GM23338 (cell line): ENCODE results near the gene MYO15B. TPM values are rescaled to one million over a fixed set of nuclear protein-coding genes. Genes with fewer than 3 reads are reported as not detected.

ENCODE experiments used
- ATAC-seq: fragments of 200-7000 bp; cut with Tn5 transposase; 3 replicates; pipeline ENCODE4 v1.9.1; 2020
- DNase-seq: peaks from one replicate; pipeline ENCODE4 v3.0.0-alpha.2; 2015; ENCODE audit warnings: low spot score
- H2AFZ ChIP-seq: fragments of 200-600 bp; sonication (generic); 2 replicates; pipeline ENCODE4 v1.8.0; 2016; ENCODE audit warnings: antibody characterized with exemption, mild to moderate bottlenecking, moderate library complexity
- H3F3A ChIP-seq: fragments of 200-600 bp; sonication (generic); replicated peaks from 2 replicates; pipeline ENCODE4 v1.8.0; 2017; ENCODE audit warnings: antibody characterized with exemption, mixed run types, low read depth
- H3K27ac ChIP-seq: fragments of 200-600 bp; sonication (generic); 2 replicates; pipeline ENCODE4 v1.6.1; 2016; ENCODE audit warnings: low read depth
- H3K27me3 ChIP-seq: fragments of 200-600 bp; sonication (generic); 2 replicates; pipeline ENCODE4 v1.8.0; 2016; ENCODE audit warnings: mild to moderate bottlenecking, mixed run types, moderate library complexity; ENCODE audit not compliant: insufficient read depth
- H3K36me3 ChIP-seq: fragments of 200-600 bp; sonication (generic); 2 replicates; pipeline ENCODE4 v1.8.0; 2016; ENCODE audit warnings: mild to moderate bottlenecking; ENCODE audit not compliant: insufficient read depth
- H3K4me1 ChIP-seq: fragments of 200-600 bp; sonication (generic); 2 replicates; pipeline ENCODE4 v1.8.0; 2016; ENCODE audit warnings: mild to moderate bottlenecking, moderate library complexity; ENCODE audit not compliant: insufficient read depth
- H3K4me2 ChIP-seq: fragments of 200-600 bp; sonication (generic); 2 replicates; pipeline ENCODE4 v1.7.1; 2017; ENCODE audit warnings: mixed run types
- H3K4me3 ChIP-seq: fragments of 200-600 bp; sonication (generic); 2 replicates; pipeline ENCODE4 v1.6.1; 2016; ENCODE audit warnings: mixed run types
- H3K79me2 ChIP-seq: fragments of 200-600 bp; sonication (generic); replicated peaks from 2 replicates; pipeline ENCODE4 v1.8.0; 2017; ENCODE audit warnings: mild to moderate bottlenecking; ENCODE audit not compliant: insufficient read depth
- H3K9me2 ChIP-seq: fragments of 200-600 bp; sonication (generic); 2 replicates; pipeline ENCODE4 v1.8.0; 2017; ENCODE audit not compliant: insufficient read depth
- H4K20me1 ChIP-seq: fragments of 200-600 bp; sonication (generic); replicated peaks from 2 replicates; pipeline ENCODE4 v1.8.0; 2017; ENCODE audit warnings: mild to moderate bottlenecking; ENCODE audit not compliant: insufficient read depth
- H3K27ac Mint-ChIP-seq: 2 replicates; pipeline ENCODE4 v1.8.0; 2020; ENCODE audit warnings: inconsistent platforms, mild to moderate bottlenecking, moderate library complexity, mixed read lengths
- H3K27me3 Mint-ChIP-seq: 3 replicates; pipeline ENCODE4 v1.8.0; 2022; ENCODE audit warnings: low read depth, mild to moderate bottlenecking, moderate library complexity, mixed read lengths, inconsistent platforms; ENCODE audit not compliant: insufficient read depth, poor library complexity
- H3K36me3 Mint-ChIP-seq: 3 replicates; pipeline ENCODE4 v1.8.0; 2021; ENCODE audit warnings: low read depth, mild to moderate bottlenecking, inconsistent platforms, moderate library complexity, mixed read lengths
- H3K4me1 Mint-ChIP-seq: 3 replicates; pipeline ENCODE4 v1.8.0; 2020; ENCODE audit warnings: mild to moderate bottlenecking, inconsistent platforms, mixed read lengths
- H3K4me3 Mint-ChIP-seq: 3 replicates; pipeline ENCODE4 v1.8.0; 2021; ENCODE audit warnings: moderate library complexity, mild to moderate bottlenecking, inconsistent platforms, mixed read lengths
- H3K9me3 Mint-ChIP-seq: 3 replicates; pipeline ENCODE4 v1.8.0; 2020; ENCODE audit warnings: moderate library complexity, mild to moderate bottlenecking, inconsistent platforms, mixed read lengths
- CREB1 ChIP-seq: fragments of 250-450 bp; sonication (Bioruptor Pico); IDR thresholded peaks from 2 replicates; pipeline ENCODE4 v1.5.0; 2020; ENCODE audit warnings: low read depth, mild to moderate bottlenecking, moderate library complexity
- ETS1 ChIP-seq: IDR thresholded peaks from 2 replicates; pipeline ENCODE4 v1.6.1; 2016; ENCODE audit warnings: antibody characterized with exemption
- EZH2 ChIP-seq: fragments of 200-600 bp; sonication (generic); IDR thresholded peaks from one replicate; pipeline ENCODE4 v1.8.0; 2017; ENCODE audit warnings: antibody characterized with exemption, mild to moderate bottlenecking, low read depth; ENCODE audit not compliant: unreplicated experiment
- EZH2phosphoT487 ChIP-seq: fragments of 200-600 bp; sonication (generic); IDR thresholded peaks from one replicate; pipeline ENCODE4 v1.8.1; 2018; ENCODE audit warnings: antibody characterized with exemption; ENCODE audit not compliant: unreplicated experiment
- POLR2AphosphoS5 ChIP-seq: IDR thresholded peaks from 2 replicates; pipeline ENCODE4 v1.6.1; 2016; ENCODE audit warnings: antibody characterized with exemption, low read depth
- STAT1 ChIP-seq: IDR thresholded peaks from one replicate; pipeline ENCODE4 v1.6.1; 2016; ENCODE audit warnings: antibody characterized with exemption; ENCODE audit not compliant: unreplicated experiment
- ZNF331 ChIP-seq: fragments of 250-450 bp; sonication (Bioruptor Pico); IDR thresholded peaks from 2 replicates; pipeline ENCODE4 v1.5.0; 2020; ENCODE audit warnings: low read depth, mild to moderate bottlenecking, moderate library complexity
- polyA plus RNA-seq: library from polyadenylated mRNA; unstranded; fragments of >200 nt; fragmentation: Nextera tagmentation; extraction: Ambion mirVana; gene quantifications from 2 replicates; pipeline ENCODE4 v1.2.1, GENCODE V29; 2016
- total RNA-seq: library from RNA; depleted of rRNA; stranded (reverse); fragments of >200 nt; shearing (Covaris generic); gene quantifications from 2 replicates; pipeline ENCODE4 v1.2.3, GENCODE V29; 2014
- TF ChIP-seq, protein P1 (sequence below): fragments of 250-450 bp; sonication (Bioruptor Pico); IDR thresholded peaks from 2 replicates; pipeline ENCODE4 v1.5.0; 2020; ENCODE audit warnings: mild to moderate bottlenecking, moderate library complexity

The MYO15B gene
- total and polyA plus RNA-seq, 2 experiments from 2014 or later = 6.6 to 12.4 TPM

DNA sequence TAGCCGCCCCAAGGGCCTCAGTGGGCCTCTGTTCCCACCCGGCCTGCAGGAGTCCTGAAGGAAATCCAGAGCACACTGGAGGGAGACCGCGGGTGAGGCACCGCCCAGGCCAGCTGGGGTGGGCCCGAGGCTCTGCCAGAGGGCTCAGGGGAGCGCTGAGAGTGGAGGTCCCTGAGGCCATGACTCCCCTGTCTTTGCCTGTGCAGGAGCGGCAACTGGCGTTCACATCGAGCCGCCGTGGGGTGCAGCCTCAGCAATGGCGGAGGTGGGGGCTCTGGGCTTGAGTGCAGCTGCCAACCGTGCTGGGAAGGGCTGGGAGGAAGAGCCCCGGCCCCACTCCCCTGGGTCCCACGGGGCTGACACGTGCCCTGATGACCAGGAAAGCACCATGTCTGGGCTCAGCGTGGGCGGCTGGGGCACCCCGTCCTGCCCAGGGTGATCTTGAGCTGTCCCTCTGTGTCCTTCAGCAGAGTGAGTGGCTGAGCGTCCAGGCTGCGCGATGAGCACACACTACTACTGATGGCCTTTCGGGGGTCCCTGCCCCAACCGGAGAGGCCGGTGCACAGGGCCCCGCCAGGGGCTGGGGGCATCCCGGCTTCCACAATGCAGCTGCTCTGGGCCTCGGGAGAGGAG is 13.1 kb upstream of the MYO15B start (continued):
- TF ChIP-seq, protein P1, sequence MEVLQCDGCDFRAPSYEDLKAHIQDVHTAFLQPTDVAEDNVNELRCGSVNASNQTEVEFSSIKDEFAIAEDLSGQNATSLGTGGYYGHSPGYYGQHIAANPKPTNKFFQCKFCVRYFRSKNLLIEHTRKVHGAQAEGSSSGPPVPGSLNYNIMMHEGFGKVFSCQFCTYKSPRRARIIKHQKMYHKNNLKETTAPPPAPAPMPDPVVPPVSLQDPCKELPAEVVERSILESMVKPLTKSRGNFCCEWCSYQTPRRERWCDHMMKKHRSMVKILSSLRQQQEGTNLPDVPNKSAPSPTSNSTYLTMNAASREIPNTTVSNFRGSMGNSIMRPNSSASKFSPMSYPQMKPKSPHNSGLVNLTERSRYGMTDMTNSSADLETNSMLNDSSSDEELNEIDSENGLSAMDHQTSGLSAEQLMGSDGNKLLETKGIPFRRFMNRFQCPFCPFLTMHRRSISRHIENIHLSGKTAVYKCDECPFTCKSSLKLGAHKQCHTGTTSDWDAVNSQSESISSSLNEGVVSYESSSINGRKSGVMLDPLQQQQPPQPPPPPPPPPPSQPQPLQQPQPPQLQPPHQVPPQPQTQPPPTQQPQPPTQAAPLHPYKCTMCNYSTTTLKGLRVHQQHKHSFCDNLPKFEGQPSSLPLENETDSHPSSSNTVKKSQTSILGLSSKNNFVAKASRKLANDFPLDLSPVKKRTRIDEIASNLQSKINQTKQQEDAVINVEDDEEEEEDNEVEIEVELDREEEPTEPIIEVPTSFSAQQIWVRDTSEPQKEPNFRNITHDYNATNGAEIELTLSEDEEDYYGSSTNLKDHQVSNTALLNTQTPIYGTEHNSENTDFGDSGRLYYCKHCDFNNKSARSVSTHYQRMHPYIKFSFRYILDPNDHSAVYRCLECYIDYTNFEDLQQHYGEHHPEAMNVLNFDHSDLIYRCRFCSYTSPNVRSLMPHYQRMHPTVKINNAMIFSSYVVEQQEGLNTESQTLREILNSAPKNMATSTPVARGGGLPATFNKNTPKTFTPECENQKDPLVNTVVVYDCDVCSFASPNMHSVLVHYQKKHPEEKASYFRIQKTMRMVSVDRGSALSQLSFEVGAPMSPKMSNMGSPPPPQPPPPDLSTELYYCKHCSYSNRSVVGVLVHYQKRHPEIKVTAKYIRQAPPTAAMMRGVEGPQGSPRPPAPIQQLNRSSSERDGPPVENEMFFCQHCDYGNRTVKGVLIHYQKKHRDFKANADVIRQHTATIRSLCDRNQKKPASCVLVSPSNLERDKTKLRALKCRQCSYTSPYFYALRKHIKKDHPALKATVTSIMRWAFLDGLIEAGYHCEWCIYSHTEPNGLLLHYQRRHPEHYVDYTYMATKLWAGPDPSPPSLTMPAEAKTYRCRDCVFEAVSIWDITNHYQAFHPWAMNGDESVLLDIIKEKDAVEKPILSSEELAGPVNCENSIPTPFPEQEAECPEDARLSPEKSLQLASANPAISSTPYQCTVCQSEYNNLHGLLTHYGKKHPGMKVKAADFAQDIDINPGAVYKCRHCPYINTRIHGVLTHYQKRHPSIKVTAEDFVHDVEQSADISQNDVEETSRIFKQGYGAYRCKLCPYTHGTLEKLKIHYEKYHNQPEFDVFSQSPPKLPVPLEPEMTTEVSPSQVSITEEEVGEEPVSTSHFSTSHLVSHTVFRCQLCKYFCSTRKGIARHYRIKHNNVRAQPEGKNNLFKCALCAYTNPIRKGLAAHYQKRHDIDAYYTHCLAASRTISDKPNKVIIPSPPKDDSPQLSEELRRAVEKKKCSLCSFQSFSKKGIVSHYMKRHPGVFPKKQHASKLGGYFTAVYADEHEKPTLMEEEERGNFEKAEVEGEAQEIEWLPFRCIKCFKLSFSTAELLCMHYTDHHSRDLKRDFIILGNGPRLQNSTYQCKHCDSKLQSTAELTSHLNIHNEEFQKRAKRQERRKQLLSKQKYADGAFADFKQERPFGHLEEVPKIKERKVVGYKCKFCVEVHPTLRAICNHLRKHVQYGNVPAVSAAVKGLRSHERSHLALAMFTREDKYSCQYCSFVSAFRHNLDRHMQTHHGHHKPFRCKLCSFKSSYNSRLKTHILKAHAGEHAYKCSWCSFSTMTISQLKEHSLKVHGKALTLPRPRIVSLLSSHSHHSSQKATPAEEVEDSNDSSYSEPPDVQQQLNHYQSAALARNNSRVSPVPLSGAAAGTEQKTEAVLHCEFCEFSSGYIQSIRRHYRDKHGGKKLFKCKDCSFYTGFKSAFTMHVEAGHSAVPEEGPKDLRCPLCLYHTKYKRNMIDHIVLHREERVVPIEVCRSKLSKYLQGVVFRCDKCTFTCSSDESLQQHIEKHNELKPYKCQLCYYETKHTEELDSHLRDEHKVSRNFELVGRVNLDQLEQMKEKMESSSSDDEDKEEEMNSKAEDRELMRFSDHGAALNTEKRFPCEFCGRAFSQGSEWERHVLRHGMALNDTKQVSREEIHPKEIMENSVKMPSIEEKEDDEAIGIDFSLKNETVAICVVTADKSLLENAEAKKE (CRISPR knock-in tag) = no peak
- TF ChIP-seq ETS1 (no peak), CREB1 (no peak), STAT1 (no peak), EZH2 (no peak), POLR2AphosphoS5 (no peak), ZNF331 (CRISPR knock-in tag) (no peak)

DNA sequence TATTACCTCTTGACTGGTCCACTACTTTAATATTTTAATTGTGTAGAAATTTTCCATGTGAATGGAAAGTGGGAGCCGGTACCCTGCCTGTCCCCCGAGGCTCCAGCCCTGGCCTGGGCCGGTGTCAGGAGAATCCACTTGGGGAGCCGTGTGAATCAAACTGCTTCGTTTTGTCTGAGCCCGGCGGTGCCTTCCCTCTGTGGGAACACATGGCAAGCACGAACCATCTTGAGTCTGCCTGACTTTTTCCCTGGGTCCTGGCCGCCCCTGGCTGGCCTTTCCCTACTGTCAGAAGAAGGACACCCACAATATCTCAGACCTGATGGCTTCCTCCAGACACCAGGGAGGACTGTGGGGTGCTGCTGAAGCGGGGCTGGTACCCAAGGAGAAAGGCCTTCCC is 12.4 kb upstream of the MYO15B start:
- H3K27ac Mint-ChIP-seq = no peak overlapping the region
- TF ChIP-seq EZH2phosphoT487 = no peak
- TF ChIP-seq, protein P1 (CRISPR knock-in tag) = no peak

More for the DNA sequence above, 12.4 kb upstream of the MYO15B start:
- no peaks in the 10 kb centered on the region for H3K9me2 ChIP-seq
- no peak overlapping the region for H3K4me2 ChIP-seq
- no peak overlapping the region for H3K4me3 Mint-ChIP-seq
- H4K20me1 ChIP-seq = no peaks in the 10 kb centered on the region
- H3F3A ChIP-seq = no peaks in the 10 kb centered on the region
- peaks cover 3% of the 10 kb centered on the region for H3K27me3 Mint-ChIP-seq
- no peaks in the 10 kb centered on the region for H3K36me3 ChIP-seq
- 0 out of 3 replicates have a peak, but pooled peaks cover 3% of the 10 kb centered on the region for H3K9me3 Mint-ChIP-seq
- no peak overlapping the region for H3K27ac ChIP-seq
- no peak overlapping the region for H2AFZ ChIP-seq
- H3K79me2 ChIP-seq = no peaks in the 10 kb centered on the region
- DNase-seq (no peak), ATAC-seq (no peak)
- H3K4me3 ChIP-seq = no peak overlapping the region
- peaks cover 3% of the 10 kb centered on the region; the same call in 2 of the 3 replicates for H3K4me1 Mint-ChIP-seq
- H3K4me1 ChIP-seq = no peaks in the 10 kb centered on the region
- peaks cover 3% of the 10 kb centered on the region; the same call in 1 of the 3 replicates for H3K36me3 Mint-ChIP-seq
- no peaks in the 10 kb centered on the region for H3K27me3 ChIP-seq
